K562 (cell line): ENCODE measurements around the gene ZNF106. TPM values are rescaled to one million over a fixed set of nuclear protein-coding genes. Genes with fewer than 3 reads are reported as not detected.

Source experiments
- ARID3A ChIP-seq: IDR thresholded peaks from 2 replicates; pipeline ENCODE4 v1.6.1; 2012; ENCODE audit warnings: low read depth, low read length, improper control_type of control experiment, borderline replicate concordance
- ATF1 ChIP-seq, 2 experiments: fragments of 450-650 bp in 1 of 2; IDR thresholded peaks; 2 replicates each; pipeline ENCODE4 v1.6.1; 2016; ENCODE audit warnings: missing compliant biosample characterization in 1 of 2, missing genetic modification characterization in 1 of 2
- E2F4 ChIP-seq: sonication (generic); formaldehyde crosslinking; IDR thresholded peaks from 2 replicates; pipeline ENCODE4 v1.8.0; 2022; ENCODE audit warnings: mild to moderate bottlenecking, low read depth, missing genetic modification reagents
- EHMT2 ChIP-seq: fragments of 450-650 bp; IDR thresholded peaks from 2 replicates; pipeline ENCODE4 v1.6.1; 2018; ENCODE audit warnings: antibody characterized with exemption
- GABPA ChIP-seq: fragments of 200-800 bp; sonication (Bioruptor generic); conservative IDR thresholded peaks from 2 replicates; pipeline ENCODE4 v1.6.1; 2016; ENCODE audit warnings: low read depth, missing genetic modification characterization, missing compliant biosample characterization
- GATAD2B ChIP-seq: fragments of 450-650 bp; IDR thresholded peaks from 2 replicates; pipeline ENCODE4 v1.6.1; 2017; ENCODE audit warnings: mild to moderate bottlenecking, borderline replicate concordance
- HEY1 ChIP-seq: fragments of 250-450 bp; sonication (Bioruptor Pico); IDR thresholded peaks from 2 replicates; pipeline ENCODE4 v1.5.0; 2020; ENCODE audit warnings: mild to moderate bottlenecking, moderate library complexity, borderline replicate concordance
- LARP7 ChIP-seq: fragments of 450-650 bp; IDR thresholded peaks from 2 replicates; pipeline ENCODE4 v1.6.1; 2016
- MTA2 ChIP-seq: fragments of 450-650 bp; IDR thresholded peaks from 2 replicates; pipeline ENCODE4 v1.6.1; 2016; ENCODE audit warnings: low read depth
- NCOA1 ChIP-seq: fragments of 450-650 bp; IDR thresholded peaks from 2 replicates; pipeline ENCODE4 v1.6.1; 2016; ENCODE audit warnings: low read depth
- PREB ChIP-seq: sonication (generic); formaldehyde crosslinking; IDR thresholded peaks from 2 replicates; pipeline ENCODE4 v1.8.1; 2023; ENCODE audit warnings: mild to moderate bottlenecking, missing genetic modification reagents
- ZMIZ1 ChIP-seq, 2 experiments: fragments of 150-350 bp in 1 of 2; IDR thresholded peaks; 2 replicates each; pipeline ENCODE4 v1.6.1; 2012 to 2016; ENCODE audit warnings: low read depth in 2 of 2, low read length in 2 of 2, mild to moderate bottlenecking in 1 of 2, moderate library complexity in 1 of 2
- ZNF133 ChIP-seq: fragments of 250-450 bp; sonication (Bioruptor Pico); IDR thresholded peaks from 2 replicates; pipeline ENCODE4 v1.4.0; 2020; ENCODE audit warnings: mild to moderate bottlenecking
- ZNF212 ChIP-seq: fragments of 450-650 bp; formaldehyde crosslinking; IDR thresholded peaks from 2 replicates; pipeline ENCODE4 v1.4.0; 2020; ENCODE audit warnings: mild to moderate bottlenecking
- ZNF431 ChIP-seq: sonication (generic); formaldehyde crosslinking; IDR thresholded peaks from 2 replicates; pipeline ENCODE4 v1.8.0; 2022; ENCODE audit warnings: mild to moderate bottlenecking, missing genetic modification reagents
- ZNF445 ChIP-seq: fragments of 250-450 bp; sonication (Bioruptor Pico); IDR thresholded peaks from 2 replicates; pipeline ENCODE4 v1.4.0; 2020; ENCODE audit warnings: low read depth, mild to moderate bottlenecking, moderate library complexity
- ZNF639 ChIP-seq, 2 experiments: fragments of 200-800 bp in 1 of 2; sonication (Bioruptor generic) in 1 of 2; sonication (generic) in 1 of 2; formaldehyde crosslinking in 1 of 2; IDR thresholded peaks in 1 of 2; conservative IDR thresholded peaks in 1 of 2; 2 replicates each; pipeline versions ENCODE4 v1.5.0 to v1.6.1; 2016 to 2020; ENCODE audit warnings: missing compliant biosample characterization in 1 of 2, missing genetic modification characterization in 1 of 2, missing genetic modification reagents in 1 of 2
- ZNF766 ChIP-seq: fragments of 200-800 bp; sonication (Bioruptor generic); conservative IDR thresholded peaks from 2 replicates; pipeline ENCODE4 v1.6.1; 2016; ENCODE audit warnings: missing genetic modification characterization, missing compliant biosample characterization
- polyA plus RNA-seq, 8 experiments: library from polyadenylated mRNA; depleted of rRNA in 4 of 8; stranded (reverse) in 5 of 8; unstranded in 3 of 8; fragments of >200 nt; fragmentation: Nextera tagmentation in 2 of 8; fragmentation: Illumina TruSeq in 1 of 8; extraction: Ambion mirVana in 2 of 8; extraction: Trizol in 1 of 8; gene quantifications; 2 replicates each; pipeline versions ENCODE4 v1.2.1 to v1.2.3, GENCODE V29; 2011 to 2014; ENCODE audit warnings: inconsistent platforms in 1 of 8, missing spikeins in 1 of 8
- total RNA-seq, 7 experiments: library from RNA; depleted of rRNA in 6 of 7; stranded (reverse); fragments of >200 nt in 6 of 7; fragmentation: Illumina TruSeq in 2 of 7; extraction: Trizol in 2 of 7; gene quantifications; 2 replicates each; pipeline versions ENCODE4 v1.2.1 to v1.2.3, GENCODE V29; 2011 to 2021; ENCODE audit warnings: low replicate concordance in 1 of 7

Gene ZNF106
- total and polyA plus RNA-seq, 9 of the 15 experiments (the other 6 are each of a cell fraction or from before 2014, with no cell fraction given) = 14.4 to 55.3 (median 33.7) TPM

- TF ChIP-seq ZNF212 (no peak), ZNF445 (CRISPR knock-in tag) (no peak), ZNF133 (CRISPR knock-in tag) (no peak), ARID3A (peak; percentile 92), PREB (no peak), ZNF766 (CRISPR knock-in tag) (0 out of 2 replicates have a peak, but pooled peaks have one; percentile 20), GABPA (no peak), GATAD2B (no peak), LARP7 (peak; percentile 61; the same call in 1 of the 2 replicates), ZNF639 (CRISPR knock-in tag; conservative IDR thresholded peaks at IDR 0.05 in 1 of 2, IDR thresholded peaks at IDR 0.05 in 1 of 2) (peak in 1 of 2 experiments; percentile 37; a peak in 1 of 4 replicates), ZMIZ1 (IDR thresholded peaks at IDR 0.05; ENCODE audit: low read depth in 2 of 2, low read length in 2 of 2) (peak in 1 of 2 experiments; percentile 66; a peak in 1 of 4 replicates), ZNF431 (no peak), ATF1 (CRISPR knock-in tag; IDR thresholded peaks at IDR 0.05) (no peak), ATF1 (tag; IDR thresholded peaks at IDR 0.05) (no peak), MTA2 (peak; percentile 63), E2F4 (no peak), HEY1 (CRISPR knock-in tag) (no peak), NCOA1 (peak; percentile 26; the same call in 1 of the 2 replicates), EHMT2 (peak; percentile 20; the same call in 1 of the 2 replicates)
These were observed 9.1 kb upstream of the ZNF106 start (continued) for GRCh38 chr15:42499858-42500609.
